Occipital lobe (tissue), 2 donors: ENCODE measurements around the gene SUN1. TPM values are rescaled to one million over a fixed set of nuclear protein-coding genes. Genes with fewer than 3 reads are reported as not detected.
"Not testable (repeated sequence)": the region's sequence is repeated elsewhere in the genome, so short reads cannot be mapped to it uniquely, and the experiment has no call there.

ENCODE experiments used
- DNase-seq: peaks from one replicate; lab custom pipeline; 2025; lab: John Stamatoyannopoulos, UW
- total RNA-seq: library from RNA; depleted of rRNA; stranded (reverse); fragments of >200 nt; gene quantifications from one replicate; pipeline ENCODE4 v1.2.3, GENCODE V29; 2014

SUN1 gene
- total RNA-seq, 1 donor from 2014 or later, result 154 TPM

GRCh38 chr7:906776-907157 is 74.5 kb downstream of the SUN1 start:
- no peak for DNase-seq

GRCh38 chr7:907158-907980 is 75.1 kb downstream of the SUN1 start:
- no peak for DNase-seq

- DNase-seq, result no peak
These were observed 75.9 kb downstream of the SUN1 start for GRCh38 chr7:908159-908581.

GRCh38 chr7:908591-909357 is 76.5 kb downstream of the SUN1 start:
- DNase-seq, result not testable (repeated sequence)

GRCh38 chr7:909358-910329 is 77.4 kb downstream of the SUN1 start:
- no peak for DNase-seq

- no peak for DNase-seq
These were observed 78.2 kb downstream of the SUN1 start for GRCh38 chr7:910441-910861.

- DNase-seq, result no peak
These were observed 78.7 kb downstream of the SUN1 start for GRCh38 chr7:910931-911431.

GRCh38 chr7:911791-912480 is 79.7 kb downstream of the SUN1 start:
- DNase-seq, result peak; percentile 54

GRCh38 chr7:913736-914520 is 81.7 kb downstream of the SUN1 start:
- peak; percentile 54 for DNase-seq

- no peak for DNase-seq
These were observed 82.4 kb downstream of the SUN1 start for GRCh38 chr7:914521-915194.

GRCh38 chr7:915291-916218 is 83.3 kb downstream of the SUN1 start:
- no peak for DNase-seq

- DNase-seq, result no peak
These were observed 84.1 kb downstream of the SUN1 start for GRCh38 chr7:916291-916941.

GRCh38 chr7:917255-918117 is 85.2 kb downstream of the SUN1 start:
- no peak for DNase-seq

GRCh38 chr7:918118-918425 is 85.8 kb downstream of the SUN1 start:
- no peak for DNase-seq

- no peak for DNase-seq
These were observed 86.3 kb downstream of the SUN1 start for GRCh38 chr7:918441-919113.

- no peak for DNase-seq
These were observed 86.8 kb downstream of the SUN1 start for GRCh38 chr7:919114-919442.
